Peyer's patch (tissue), 4 donors: ENCODE measurements around the gene KLHL3.

ENCODE experiments used
- POLR2A ChIP-seq, 2 donors: fragments of 450-650 bp; IDR thresholded peaks; one replicate each; pipeline ENCODE4 v1.5.1; 2017; ENCODE audit warnings: antibody characterized with exemption in 2 of 2, mild to moderate bottlenecking in 2 of 2, moderate library complexity in 2 of 2
- TF ChIP-seq, protein P1 (sequence below), 6 experiments: fragments of 450-650 bp in 4 of 6; fragments of 200-600 bp in 2 of 6; sonication (generic) in 1 of 6; IDR thresholded peaks; one replicate each; pipeline ENCODE4 v1.5.1; 2017 to 2019; ENCODE audit warnings: antibody characterized with exemption in 6 of 6, mild to moderate bottlenecking in 3 of 6, moderate library complexity in 1 of 6

- no peak for TF ChIP-seq POLR2A (IDR thresholded peaks at IDR 0.05)
- TF ChIP-seq, protein P1, sequence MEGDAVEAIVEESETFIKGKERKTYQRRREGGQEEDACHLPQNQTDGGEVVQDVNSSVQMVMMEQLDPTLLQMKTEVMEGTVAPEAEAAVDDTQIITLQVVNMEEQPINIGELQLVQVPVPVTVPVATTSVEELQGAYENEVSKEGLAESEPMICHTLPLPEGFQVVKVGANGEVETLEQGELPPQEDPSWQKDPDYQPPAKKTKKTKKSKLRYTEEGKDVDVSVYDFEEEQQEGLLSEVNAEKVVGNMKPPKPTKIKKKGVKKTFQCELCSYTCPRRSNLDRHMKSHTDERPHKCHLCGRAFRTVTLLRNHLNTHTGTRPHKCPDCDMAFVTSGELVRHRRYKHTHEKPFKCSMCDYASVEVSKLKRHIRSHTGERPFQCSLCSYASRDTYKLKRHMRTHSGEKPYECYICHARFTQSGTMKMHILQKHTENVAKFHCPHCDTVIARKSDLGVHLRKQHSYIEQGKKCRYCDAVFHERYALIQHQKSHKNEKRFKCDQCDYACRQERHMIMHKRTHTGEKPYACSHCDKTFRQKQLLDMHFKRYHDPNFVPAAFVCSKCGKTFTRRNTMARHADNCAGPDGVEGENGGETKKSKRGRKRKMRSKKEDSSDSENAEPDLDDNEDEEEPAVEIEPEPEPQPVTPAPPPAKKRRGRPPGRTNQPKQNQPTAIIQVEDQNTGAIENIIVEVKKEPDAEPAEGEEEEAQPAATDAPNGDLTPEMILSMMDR (IDR thresholded peaks at IDR 0.05): no peak
Measured at GRCh38 chr5:137679910-137680309, 56.0 kb downstream of the KLHL3 start.
